HG02763 (cell line): ENCODE data around the gene RAP1B.
"Not testable (repeated sequence)": the region's sequence is repeated elsewhere in the genome, so short reads cannot be mapped to it uniquely, and the experiment has no call there.

ENCODE experiments used
- ATAC-seq: cut with Tn5 transposase; IDR thresholded peaks from one replicate; pipeline ENCODE4 v1.9.1; 2021; ENCODE audit warnings: mild to moderate bottlenecking, moderate library complexity; ENCODE audit not compliant: unreplicated experiment

Gene RAP1B

DNA sequence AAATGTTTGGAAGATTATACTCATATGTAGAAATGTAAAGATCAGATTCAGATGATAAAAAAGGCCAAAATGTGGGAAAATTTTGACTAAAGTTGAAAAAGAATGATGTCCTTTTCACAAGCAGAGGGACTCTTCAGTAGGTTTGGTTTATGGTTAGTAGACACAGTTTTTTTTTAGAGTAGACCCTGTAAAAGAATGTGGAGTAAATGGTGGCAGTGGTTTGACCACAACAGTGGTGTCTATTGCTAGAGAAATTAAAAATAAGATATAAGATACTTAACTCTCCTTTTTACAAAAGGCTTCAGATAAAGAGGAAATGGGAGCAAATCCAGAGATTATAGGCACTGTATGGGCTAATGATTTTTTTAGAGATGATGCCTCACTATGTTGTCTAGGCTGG, 21.8 kb downstream of the RAP1B start:
- ATAC-seq: no peak

DNA sequence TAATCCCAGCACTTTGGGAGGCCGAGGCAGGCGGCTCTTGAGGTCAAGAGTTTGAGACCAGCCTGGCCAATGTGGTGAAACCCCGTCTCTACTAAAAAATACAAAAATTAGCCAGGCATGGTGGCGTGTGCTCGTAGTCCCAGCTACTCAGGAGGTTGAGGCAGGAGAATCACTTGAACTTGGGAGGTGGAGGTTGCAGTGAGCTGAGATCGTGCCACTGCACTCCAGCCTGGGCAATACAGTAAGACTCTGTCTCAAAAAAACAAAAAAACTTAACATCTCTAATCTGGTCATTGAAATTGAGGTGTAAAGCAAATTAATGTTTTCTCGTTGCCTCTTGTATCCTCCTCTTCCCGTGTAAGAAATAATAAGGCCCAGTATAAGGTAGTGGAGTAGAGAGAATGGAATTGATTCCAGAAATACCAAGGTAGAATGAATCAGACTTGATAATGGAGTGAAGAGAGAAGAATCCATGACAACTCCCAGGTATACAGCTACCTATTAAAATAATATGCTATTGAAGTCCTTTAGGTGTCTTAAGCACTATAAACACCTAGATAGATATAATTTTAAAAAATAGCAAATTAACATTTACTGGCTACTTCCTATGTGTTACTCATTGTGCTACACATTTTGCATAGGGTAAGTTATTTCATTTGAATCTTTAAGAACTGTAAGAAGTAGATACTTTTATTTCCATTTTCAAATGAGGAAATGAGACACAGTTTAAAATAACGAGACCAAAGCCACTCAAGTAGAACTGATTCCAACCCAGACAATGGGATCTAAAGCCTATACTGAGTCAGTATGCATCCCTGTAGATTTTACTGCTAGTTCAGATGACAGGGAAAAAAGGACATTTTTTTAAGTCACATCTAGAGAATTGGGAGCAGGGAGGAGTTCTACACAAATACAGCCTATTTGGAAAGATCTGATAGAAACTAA, 23.2 kb downstream of the RAP1B start:
- ATAC-seq: no peak

DNA sequence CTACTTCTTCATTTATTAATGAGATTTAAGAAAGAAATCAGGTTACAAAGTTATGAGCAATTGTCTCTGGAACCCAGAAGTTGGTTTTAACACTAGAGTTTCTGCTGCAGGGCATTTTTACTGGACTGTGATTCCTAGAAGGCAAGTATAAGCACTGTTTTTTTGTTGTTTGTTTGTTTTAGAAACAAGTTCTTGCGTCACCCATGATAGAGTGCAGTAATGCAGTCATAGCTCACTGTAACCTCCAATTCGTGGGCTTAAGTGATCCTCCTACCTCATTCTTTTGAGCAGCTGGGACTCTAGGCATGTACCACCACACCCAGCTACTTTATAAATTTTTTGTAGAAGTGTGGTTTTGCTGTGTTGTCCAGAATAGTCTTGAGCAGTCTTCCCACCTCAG, 25.6 kb downstream of the RAP1B start:
- no peak for ATAC-seq

DNA sequence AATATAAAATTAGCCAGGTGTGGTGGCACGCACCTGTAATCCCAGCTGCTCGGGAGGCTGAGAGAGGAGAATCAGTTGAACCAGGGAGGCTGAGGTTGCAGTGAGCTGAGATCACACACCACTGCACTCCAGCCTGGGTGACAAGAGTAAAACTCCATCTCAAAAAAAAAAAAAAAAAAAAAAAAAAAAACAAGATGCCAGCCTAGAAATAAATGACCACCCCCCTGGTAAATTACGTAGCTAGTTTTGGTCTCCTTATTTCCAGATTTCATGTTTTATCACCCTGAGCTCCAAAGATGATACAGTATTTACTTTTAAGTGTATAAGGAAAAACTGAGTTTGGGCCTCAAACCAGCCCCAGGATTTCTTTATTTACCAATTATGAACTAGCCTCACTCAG, 26.7 kb downstream of the RAP1B start:
- ATAC-seq: not testable (repeated sequence)

DNA sequence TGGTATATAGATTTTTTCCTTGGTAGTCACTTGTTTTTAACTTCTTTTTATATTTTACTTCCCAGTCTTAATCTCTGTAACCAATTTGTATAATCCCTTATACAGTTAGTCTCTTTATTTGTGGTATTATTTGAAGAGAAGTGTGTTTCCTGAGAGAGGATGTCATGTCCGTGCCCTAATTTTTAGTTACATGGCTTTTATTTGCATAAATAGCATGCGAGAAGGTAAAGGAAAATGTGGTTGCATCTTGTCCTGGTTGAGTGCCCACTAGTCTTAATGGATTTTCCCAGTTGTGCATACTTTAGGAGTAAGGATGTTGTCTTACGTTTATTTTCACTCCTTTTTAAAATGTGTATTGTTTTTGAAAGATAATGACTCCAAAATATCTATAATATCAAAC, 27.5 kb downstream of the RAP1B start:
- ATAC-seq: no peak

DNA sequence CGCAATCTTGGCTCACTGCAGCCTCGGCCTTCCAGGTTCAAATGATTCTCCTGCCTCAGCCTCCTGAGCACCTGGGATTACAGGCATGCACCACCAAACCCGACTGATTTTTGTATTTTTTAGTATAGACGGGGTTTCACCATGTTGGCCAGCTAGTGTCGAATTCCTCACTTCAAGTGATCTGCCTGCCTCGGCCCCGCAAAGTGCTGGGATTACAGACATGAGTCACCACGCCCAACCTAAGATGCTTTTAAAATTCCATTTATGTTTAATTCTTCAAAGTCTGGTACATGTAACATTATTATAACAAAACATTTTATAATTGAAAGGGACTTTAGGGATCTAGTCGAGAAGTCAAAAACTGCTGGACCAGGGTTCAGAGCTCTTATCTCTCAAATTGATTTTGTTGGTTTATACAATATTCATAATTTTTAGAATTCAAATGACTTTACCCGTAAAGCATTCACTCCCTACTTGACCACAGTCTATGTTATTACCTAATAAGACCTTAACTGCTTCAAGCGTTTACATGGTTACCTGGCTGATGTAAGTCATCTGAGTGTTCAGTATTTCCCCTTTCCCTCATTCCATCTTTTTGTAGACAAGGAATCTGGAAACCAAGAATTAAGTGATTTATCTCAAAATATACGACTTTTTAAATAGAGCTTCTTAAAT, 28.2 kb downstream of the RAP1B start:
- ATAC-seq: no peak

DNA sequence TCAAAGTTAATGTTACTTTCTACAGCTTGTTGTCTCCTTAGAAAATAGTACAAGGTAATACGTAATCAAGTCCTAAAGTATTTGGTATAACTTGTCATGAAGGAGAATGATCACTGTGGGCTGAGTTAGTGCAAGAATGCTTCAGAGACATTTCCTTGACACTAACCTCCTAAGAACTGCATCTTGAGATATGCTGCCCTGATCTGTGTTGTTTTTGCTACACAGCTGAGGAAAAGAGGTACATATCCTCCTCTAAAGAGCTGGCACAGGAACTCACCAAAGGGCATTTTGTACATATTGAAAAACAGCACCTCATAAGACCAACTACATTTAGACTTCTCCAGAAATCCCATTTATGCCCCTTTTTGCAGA, 28.7 kb downstream of the RAP1B start:
- no peak for ATAC-seq

DNA sequence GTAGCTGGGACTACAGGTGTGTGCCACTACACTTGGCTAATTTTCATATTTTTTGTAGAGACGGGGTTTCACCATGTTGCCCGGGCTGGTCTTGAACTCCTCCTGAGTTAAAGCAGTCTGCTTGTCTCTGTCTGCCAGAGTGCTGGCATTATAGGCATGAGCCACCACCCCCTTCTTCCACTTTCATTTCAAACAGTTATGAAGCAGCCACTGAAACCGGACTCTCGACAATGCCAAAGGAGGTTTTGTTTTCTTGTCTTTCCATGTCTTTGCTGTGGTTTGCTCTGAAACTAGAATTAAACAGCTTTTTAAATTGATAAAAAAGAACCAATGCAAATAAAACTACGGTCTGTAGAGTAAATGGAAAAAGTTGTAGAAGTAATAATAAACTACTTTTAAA, 30.4 kb downstream of the RAP1B start:
- peak; percentile 95 for ATAC-seq

DNA sequence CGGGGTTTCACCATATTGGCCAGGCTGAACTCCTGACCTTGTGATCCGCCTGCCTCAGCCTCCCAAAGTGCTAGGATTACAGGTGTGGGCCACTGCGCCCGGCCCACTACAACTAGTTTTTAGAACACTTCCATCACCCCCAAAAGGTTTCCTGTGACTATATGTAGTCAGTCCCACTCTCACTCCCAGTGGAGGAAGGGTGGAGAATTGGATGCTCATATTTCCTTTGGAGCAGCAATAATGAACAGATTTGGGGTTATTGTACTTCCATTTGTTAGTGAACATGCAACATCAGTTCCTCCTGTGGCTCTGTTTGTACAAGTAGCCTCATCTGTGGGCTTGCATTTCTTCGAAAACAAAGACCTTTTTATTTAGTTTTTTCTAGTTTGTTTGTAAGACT, 35.8 kb downstream of the RAP1B start:
- no peak for ATAC-seq

DNA sequence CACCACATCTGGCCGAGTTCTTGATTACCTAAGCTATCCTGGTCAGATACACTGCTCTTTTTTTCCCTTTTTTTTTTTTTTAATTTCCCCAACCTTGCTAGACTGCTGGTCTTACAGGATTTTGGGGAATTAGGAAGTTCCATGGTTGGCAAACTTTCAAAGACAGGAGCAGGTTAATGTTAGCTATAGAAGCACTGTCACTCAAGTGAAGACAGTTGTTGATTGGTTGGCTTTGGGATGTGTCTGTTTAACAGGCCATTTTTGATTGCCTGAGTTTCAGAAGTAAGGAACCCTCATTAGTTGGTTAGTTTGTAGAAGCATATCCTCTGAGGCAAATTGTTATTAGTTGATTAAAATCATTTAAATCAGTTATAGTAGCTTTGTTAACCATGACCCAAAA, 36.8 kb downstream of the RAP1B start:
- no peak for ATAC-seq

DNA sequence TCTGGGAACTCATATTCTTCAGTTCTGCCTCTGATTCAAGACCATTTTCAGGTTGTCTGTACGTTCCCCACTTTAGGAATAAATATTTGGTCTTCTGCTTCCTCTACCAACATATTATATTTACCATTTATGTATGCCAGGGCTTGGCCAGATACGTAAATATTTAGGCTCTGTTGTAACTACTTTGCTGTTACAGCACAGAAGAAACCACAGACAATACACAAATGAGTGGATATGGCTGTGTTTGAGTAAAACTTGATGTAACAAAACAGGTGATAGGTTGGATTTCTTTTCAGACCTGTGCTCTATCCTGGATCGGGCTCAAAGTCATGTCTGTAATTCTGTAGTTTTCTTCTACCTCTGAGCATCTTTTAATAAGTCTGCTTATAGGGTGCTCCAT, 37.5 kb downstream of the RAP1B start:
- no peak for ATAC-seq

DNA sequence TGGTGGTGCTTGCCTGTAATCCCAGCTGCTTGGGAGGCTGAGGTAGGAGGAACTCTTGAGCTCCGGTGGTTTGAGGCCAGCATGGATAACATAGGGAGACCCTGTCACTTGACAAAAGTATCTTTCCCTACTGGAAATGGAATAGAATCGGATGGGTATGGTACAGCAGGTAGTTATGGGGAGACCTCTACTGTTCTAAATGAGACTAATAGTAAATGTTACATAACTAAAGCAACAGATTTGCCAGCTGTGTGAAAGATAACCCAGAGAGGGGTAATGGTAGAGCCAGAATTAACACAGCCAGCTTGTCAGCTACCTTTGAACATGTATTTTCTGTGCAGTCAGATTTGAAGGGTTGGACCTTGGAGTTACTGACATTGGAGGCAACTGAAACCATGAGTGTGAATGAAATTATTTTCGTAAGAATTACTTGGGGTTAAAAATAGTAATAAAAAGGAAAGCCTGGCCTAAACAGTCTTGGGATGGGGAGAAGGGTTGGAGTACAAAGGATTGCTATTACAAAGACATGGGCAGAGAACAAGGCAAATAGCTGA, 54.4 kb downstream of the RAP1B start:
- ATAC-seq: no peak

DNA sequence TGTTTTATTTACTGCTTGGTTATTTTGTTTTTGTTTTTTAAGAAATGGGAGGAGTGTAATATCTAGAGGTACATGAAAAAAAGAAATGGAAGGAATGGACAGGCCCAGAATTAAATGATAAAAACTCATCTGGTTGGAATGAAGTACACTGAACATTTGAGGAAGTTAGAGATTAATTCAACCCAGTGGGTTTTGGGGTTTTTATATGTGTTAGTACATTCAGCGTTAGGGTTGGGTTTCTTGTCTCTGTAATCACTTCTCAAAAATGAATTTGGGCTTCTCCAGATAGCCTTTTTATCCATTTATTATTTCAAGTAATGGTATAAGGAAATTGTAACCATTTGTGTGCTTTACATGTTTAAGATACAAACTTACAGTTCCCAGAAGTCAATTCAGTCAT, 56.6 kb downstream of the RAP1B start:
- no peak for ATAC-seq

DNA sequence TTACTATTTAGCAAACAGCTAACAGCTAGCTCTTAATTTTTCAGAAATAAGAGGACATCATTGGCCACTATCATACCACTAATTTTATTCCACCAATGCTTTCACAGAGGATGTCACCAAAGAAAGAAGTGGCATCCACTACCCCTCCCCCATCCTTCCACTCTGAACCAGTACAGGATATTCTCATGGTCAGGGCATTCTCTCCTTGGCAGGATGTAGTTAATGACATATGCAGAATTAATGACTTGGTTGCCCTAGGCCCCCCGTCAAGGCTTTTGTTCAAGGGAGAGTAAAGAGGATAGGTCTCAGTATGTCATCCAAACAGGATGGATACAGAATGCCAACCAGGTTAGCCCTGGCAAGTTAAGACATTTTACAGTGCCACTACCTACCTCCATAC, 57.2 kb downstream of the RAP1B start:
- no peak for ATAC-seq

DNA sequence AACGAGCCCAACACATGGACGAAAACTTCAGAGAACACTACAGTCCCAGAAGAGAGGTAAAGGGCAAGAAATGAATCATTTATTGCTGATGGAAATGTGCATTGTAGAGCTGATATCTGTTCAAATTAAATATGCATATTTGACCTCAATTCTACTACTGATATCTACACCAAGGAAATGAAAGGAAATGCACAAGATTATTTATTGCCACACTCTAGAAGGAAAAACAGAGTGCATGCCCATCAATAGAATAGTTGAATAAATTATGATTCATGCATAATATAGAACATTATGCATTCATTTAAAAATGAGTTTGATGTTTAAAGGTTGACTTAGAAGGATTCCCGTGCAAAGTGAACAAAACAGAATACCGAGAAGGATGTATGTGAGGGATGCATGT, 60.5 kb downstream of the RAP1B start:
- no peak for ATAC-seq

DNA sequence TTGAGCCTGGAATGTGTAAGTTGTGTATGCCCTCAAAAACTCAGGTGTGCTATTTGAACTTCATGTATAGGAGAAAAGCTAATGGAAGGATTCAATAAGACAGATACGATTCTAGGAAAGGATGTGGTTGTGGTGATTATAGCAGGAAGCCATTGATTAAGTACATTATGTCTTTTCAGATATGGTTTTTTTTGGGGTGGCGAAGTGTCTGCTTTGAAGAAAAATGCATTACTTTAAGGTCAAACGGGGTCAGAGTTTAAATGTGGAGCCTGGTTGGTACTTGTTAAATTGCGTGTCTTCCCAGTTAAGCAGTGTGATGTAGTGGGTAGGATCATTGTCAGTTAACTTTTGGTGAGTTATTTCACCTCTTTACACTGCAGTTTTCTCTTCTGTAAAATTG, 63.1 kb downstream of the RAP1B start:
- no peak for ATAC-seq

DNA sequence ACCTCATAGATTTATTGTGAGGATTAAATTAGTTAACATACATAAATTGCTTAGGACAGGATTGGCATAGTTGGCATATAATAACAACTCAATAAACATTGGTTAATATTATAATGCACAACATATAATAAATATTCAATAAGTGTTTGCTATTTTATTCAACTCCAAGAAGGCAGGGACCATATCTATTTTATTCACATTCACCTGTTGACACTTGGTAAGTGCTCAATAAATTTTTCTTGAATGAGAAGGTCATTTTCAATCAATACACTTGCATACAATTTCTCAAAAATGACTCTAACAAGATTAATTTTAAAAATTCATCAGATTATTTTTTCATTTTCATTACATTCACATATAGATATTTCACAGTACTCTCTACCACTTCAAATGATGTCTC, 63.7 kb downstream of the RAP1B start:
- no peak for ATAC-seq

DNA sequence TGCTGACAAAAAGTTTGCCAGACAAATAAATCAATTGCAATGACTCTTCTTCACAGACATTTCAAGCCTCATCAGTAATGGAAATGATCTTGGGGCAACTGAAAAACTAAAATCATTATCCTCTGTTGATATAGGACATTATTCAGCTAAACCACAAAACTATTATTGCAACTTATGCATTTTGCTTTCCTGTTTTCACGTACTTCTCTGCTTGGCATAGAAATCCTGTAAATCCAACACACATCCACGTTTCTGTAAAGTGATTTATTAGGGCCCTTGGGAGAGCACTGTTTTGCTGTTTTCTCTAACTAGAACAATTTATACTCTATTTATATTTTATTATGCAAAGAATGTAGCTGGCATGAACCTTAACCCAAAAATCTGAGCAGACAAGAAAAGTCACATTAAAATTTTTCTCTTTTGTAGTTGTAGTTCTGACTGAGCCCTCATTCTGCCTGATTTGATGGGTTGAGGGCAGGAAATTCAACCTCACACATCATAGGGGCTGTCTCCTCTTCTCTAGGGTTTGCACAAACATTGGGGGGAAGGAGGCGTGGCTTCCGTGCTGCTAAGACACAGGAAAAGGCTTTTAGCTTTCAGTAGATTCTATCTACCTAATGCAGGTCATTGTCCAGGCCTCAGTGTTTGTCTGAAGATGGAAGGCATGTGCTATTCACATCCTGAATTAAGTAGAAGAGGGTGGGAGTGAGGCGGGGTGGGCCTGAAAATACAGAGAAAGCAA, 64.6 kb downstream of the RAP1B start:
- ATAC-seq: no peak

DNA sequence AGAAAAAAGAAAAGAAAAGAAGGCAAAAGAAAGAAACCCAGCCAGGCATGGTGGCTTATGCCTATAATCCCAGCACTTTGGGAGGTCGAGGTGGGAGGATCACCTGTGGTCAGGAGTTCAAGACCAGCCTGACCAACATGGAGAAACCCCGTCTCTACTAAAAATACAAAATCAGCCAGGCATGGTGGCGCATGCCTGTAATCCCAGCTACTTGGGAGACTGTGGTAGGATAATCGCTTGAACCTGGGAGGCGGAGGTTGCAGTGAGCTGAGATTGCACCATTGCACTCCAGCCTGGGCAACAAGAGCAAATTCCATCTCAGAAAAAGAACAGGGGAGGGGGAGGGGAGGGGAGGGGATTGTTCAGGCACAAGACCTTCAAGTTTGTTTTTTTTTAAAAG, 66.2 kb downstream of the RAP1B start:
- ATAC-seq: not testable (repeated sequence)

DNA sequence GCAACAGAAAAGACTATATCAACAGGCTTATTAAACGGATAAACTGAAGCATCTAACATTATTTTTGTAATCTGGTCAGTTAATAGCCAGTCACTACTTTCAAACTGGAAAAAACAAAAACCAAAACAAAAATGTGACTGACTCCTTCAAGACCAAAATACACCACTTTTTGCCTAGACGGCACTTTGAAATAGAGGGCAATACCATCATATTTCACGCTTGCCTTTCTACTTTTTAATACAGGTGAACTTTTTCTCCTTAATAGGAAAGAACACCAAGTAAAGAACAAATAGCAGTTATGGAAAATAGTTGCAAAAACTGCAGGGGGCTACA, 75.5 kb downstream of the RAP1B start:
- no peak for ATAC-seq
